Loucy (cell line): ENCODE results near the gene CXCL1.

ENCODE experiments used
- H2AFZ ChIP-seq: fragments of 200-600 bp; sonication (generic); 2 replicates; pipeline ENCODE4 v1.6.0; 2016; ENCODE audit warnings: antibody characterized with exemption, mild to moderate bottlenecking, low read length, moderate library complexity
- H3F3A ChIP-seq: fragments of 200-600 bp; 2 replicates; pipeline ENCODE4 v1.6.0; 2016; ENCODE audit warnings: antibody characterized with exemption, low read depth, mild to moderate bottlenecking
- H3K27me3 ChIP-seq: fragments of 200-600 bp; sonication (generic); 2 replicates; pipeline ENCODE4 v1.6.1; 2014; ENCODE audit warnings: low read length, mild to moderate bottlenecking; ENCODE audit not compliant: insufficient read depth, poor library complexity, severe bottlenecking
- H3K36me3 ChIP-seq: fragments of 200-600 bp; sonication (generic); 2 replicates; pipeline ENCODE4 v1.6.1; 2016; ENCODE audit warnings: low read length; ENCODE audit not compliant: insufficient read depth
- H3K4me1 ChIP-seq: fragments of 200-600 bp; sonication (generic); 2 replicates; pipeline ENCODE4 v1.5.1; 2014; ENCODE audit warnings: low read length, mild to moderate bottlenecking; ENCODE audit not compliant: insufficient read depth, poor library complexity, severe bottlenecking
- H3K4me2 ChIP-seq: fragments of 200-600 bp; sonication (generic); 2 replicates; pipeline ENCODE4 v1.6.0; 2014; ENCODE audit warnings: antibody characterized with exemption, low read length, low read depth, mild to moderate bottlenecking; ENCODE audit not compliant: poor library complexity, severe bottlenecking
- H3K4me3 ChIP-seq: fragments of 200-600 bp; sonication (generic); 2 replicates; pipeline ENCODE4 v1.5.1; 2014; ENCODE audit warnings: low read length, mild to moderate bottlenecking, mixed read lengths; ENCODE audit not compliant: poor library complexity, severe bottlenecking
- H3K79me2 ChIP-seq: fragments of 200-600 bp; sonication (generic); 2 replicates; pipeline ENCODE4 v1.6.1; 2014; ENCODE audit warnings: low read length; ENCODE audit not compliant: insufficient read depth
- H3K9ac ChIP-seq: fragments of 200-600 bp; sonication (generic); 2 replicates; pipeline ENCODE4 v1.6.0; 2014; ENCODE audit warnings: mild to moderate bottlenecking, low read depth, low read length, moderate library complexity; ENCODE audit not compliant: poor library complexity, severe bottlenecking
- H3K9me2 ChIP-seq: fragments of 200-600 bp; sonication (generic); replicated peaks from 2 replicates; pipeline ENCODE4 v1.6.1; 2016; ENCODE audit warnings: low read depth, low read length, mixed read lengths
- H3K9me3 ChIP-seq: fragments of 200-600 bp; sonication (generic); 2 replicates; pipeline ENCODE4 v1.6.1; 2014; ENCODE audit warnings: mild to moderate bottlenecking, antibody characterized with exemption, low read length, low read depth; ENCODE audit not compliant: insufficient read depth
- H4K20me1 ChIP-seq: fragments of 200-600 bp; sonication (generic); 2 replicates; pipeline ENCODE4 v1.6.0; 2014; ENCODE audit warnings: antibody characterized with exemption, low read length, mild to moderate bottlenecking; ENCODE audit not compliant: insufficient read depth, poor library complexity, severe bottlenecking
- EZH2phosphoT487 ChIP-seq: fragments of 200-600 bp; IDR thresholded peaks from 2 replicates; pipeline ENCODE4 v1.6.1; 2018; ENCODE audit warnings: antibody characterized with exemption, mild to moderate bottlenecking, moderate library complexity, borderline replicate concordance
- TF ChIP-seq, protein P1 (sequence below): fragments of 200-600 bp; sonication (generic); conservative IDR thresholded peaks from 2 replicates; pipeline ENCODE4 v1.5.1; 2014; ENCODE audit warnings: mild to moderate bottlenecking, antibody characterized with exemption, low read length

The CXCL1 gene

DNA sequence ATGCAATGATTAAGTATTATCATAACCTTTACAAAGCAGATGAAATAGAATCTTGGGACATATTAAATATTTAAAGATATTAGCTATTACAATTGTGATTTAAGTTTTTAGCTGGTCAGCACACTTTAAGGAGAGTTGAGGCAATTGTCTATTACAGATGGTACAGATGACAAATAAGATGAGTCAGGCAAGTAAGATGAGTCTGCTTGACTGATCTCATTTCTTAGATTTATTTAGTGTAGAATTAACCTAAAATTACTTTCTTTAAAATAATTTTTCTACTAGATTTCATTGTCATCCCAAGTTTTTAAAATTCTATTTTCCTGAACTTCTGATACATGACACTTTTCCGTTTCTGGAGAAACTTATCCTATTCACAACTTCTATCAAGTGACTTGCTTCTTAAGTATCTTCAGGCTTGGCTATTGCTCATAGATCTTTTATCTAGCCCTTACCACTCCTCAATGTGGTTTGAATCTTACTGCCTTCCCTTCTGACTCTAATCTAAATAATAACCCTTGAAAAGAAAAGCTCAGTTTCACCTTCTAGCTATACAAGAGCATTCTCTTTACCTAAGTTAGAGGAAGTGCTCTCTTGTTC lies 32.9 kb downstream of the CXCL1 start:
- Histone ChIP-seq H3K79me2 (no peaks in the 10 kb centered on the region), H3K4me1 (no peaks in the 10 kb centered on the region), H4K20me1 (no peaks in the 10 kb centered on the region), H3F3A (no peaks in the 10 kb centered on the region), H3K4me2 (no peak overlapping the region), H3K9ac (no peak overlapping the region), H3K9me2 (no peaks in the 10 kb centered on the region), H3K27me3 (no peaks in the 10 kb centered on the region), H3K4me3 (no peak overlapping the region), H3K36me3 (no peaks in the 10 kb centered on the region), H3K9me3 (no peaks in the 10 kb centered on the region), H2AFZ (no peak overlapping the region)
- TF ChIP-seq, protein P1, sequence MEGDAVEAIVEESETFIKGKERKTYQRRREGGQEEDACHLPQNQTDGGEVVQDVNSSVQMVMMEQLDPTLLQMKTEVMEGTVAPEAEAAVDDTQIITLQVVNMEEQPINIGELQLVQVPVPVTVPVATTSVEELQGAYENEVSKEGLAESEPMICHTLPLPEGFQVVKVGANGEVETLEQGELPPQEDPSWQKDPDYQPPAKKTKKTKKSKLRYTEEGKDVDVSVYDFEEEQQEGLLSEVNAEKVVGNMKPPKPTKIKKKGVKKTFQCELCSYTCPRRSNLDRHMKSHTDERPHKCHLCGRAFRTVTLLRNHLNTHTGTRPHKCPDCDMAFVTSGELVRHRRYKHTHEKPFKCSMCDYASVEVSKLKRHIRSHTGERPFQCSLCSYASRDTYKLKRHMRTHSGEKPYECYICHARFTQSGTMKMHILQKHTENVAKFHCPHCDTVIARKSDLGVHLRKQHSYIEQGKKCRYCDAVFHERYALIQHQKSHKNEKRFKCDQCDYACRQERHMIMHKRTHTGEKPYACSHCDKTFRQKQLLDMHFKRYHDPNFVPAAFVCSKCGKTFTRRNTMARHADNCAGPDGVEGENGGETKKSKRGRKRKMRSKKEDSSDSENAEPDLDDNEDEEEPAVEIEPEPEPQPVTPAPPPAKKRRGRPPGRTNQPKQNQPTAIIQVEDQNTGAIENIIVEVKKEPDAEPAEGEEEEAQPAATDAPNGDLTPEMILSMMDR = no peak
- TF ChIP-seq EZH2phosphoT487 = no peak

DNA sequence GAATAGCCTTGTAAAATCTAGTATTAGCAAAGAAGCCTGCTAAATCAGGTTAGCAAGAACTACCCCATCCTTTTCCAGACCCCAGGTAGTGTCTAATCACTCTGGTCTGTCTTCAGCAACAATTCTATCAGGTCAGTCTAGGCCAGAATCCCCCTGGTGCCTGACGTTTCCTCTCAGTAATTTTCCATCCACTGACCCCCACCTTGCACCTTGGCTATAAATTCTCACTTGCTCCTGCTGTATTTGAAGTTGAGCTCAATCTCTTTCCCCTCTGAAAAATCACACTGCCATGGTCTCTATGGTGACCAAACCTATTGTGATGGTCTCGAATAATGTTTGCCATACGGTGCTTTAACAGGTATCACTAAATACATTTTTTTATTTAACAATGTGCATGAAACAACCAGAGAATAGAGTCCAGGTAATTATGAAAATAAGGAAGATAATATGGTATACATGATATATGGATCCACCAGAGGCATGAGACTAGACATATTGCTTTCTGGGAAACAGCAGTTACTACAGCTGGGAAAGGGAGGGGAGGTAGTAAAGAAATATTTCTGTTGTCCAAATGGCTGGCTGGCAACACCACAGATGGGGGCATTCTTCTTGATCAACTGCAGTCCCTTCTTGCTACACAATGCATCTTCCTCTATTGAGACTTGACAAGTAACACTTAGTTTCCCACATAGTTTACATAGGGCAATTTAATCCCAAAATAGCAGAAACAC lies 33.8 kb downstream of the CXCL1 start:
- Histone ChIP-seq H3K4me2 (no peak overlapping the region), H3K9ac (no peak overlapping the region), H3K36me3 (no peaks in the 10 kb centered on the region), H3K9me2 (no peaks in the 10 kb centered on the region), H4K20me1 (no peaks in the 10 kb centered on the region), H3K27me3 (no peaks in the 10 kb centered on the region), H3K4me1 (no peaks in the 10 kb centered on the region), H3K9me3 (no peaks in the 10 kb centered on the region), H2AFZ (no peak overlapping the region), H3F3A (no peaks in the 10 kb centered on the region), H3K4me3 (no peak overlapping the region), H3K79me2 (no peaks in the 10 kb centered on the region)
- TF ChIP-seq EZH2phosphoT487 = no peak
- TF ChIP-seq, protein P1 = no peak

DNA sequence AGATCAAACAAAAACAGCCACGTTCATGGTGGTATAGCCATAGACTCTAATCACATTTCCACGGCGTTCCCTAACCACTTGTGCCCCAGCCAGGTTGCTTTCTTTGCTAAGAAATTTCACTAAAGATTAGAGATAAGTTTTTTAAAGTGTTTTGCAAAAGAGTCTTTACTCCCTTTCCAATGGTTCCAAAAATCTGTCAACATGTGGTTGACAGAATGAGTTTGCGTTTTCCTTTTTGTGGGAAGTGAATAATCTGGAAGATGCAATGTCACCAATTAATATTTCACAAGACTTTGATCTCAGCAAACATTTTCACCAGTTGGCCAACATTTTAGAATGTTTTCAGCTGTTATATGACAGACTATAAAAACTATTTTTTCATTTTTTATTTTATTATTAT lies 35.3 kb downstream of the CXCL1 start:
- Histone ChIP-seq H3K4me3 (no peak overlapping the region), H3K4me2 (no peak overlapping the region), H3K9me3 (no peaks in the 10 kb centered on the region), H3K4me1 (no peaks in the 10 kb centered on the region), H3K36me3 (no peaks in the 10 kb centered on the region), H4K20me1 (no peaks in the 10 kb centered on the region), H3K9ac (no peak overlapping the region), H3K79me2 (no peaks in the 10 kb centered on the region), H3K27me3 (no peaks in the 10 kb centered on the region), H2AFZ (no peak overlapping the region), H3K9me2 (no peaks in the 10 kb centered on the region), H3F3A (no peaks in the 10 kb centered on the region)
- no peak for TF ChIP-seq EZH2phosphoT487
- TF ChIP-seq, protein P1 = no peak
